LNCaP clone FGC (cell line): ENCODE data around the gene IQCC.

ENCODE experiments used
- DNase-seq: peaks from one replicate; pipeline ENCODE4 v3.0.0-alpha.2; 2011; ENCODE audit warnings: low read depth
- H3K4me3 ChIP-seq: 2 replicates; pipeline ENCODE4 v1.5.1; 2011; ENCODE audit warnings: mild to moderate bottlenecking, low read depth, low read length, control low read depth
- CTCF ChIP-seq: IDR thresholded peaks from 2 replicates; pipeline ENCODE4 v1.5.1; 2012; ENCODE audit warnings: mild to moderate bottlenecking; ENCODE audit not compliant: control insufficient read depth, insufficient read depth; ENCODE audit errors: extremely low read depth

Gene IQCC

GRCh38 chr1:32186077-32186476, 19.4 kb upstream of the IQCC start:
- no peak for TF ChIP-seq CTCF
- H3K4me3 ChIP-seq = no peak overlapping the region
- DNase-seq = no peak

GRCh38 chr1:32186491-32186890, 19.0 kb upstream of the IQCC start:
- H3K4me3 ChIP-seq = no peak overlapping the region
- TF ChIP-seq CTCF = no peak
- DNase-seq = no peak

GRCh38 chr1:32187850-32188249, 17.6 kb upstream of the IQCC start:
- TF ChIP-seq CTCF = no peak
- DNase-seq = no peak
- no peak overlapping the region for H3K4me3 ChIP-seq

GRCh38 chr1:32192220-32192948, 13.1 kb upstream of the IQCC start:
- TF ChIP-seq CTCF = no peak
- no peak overlapping the region for H3K4me3 ChIP-seq
- DNase-seq = no peak

- TF ChIP-seq CTCF = no peak
- DNase-seq = no peak
- no peak overlapping the region for H3K4me3 ChIP-seq
These were observed 10.5 kb upstream of the IQCC start for GRCh38 chr1:32194984-32195383.

GRCh38 chr1:32195531-32195930, 9.9 kb upstream of the IQCC start:
- no peak for TF ChIP-seq CTCF
- no peak for DNase-seq
- no peak overlapping the region for H3K4me3 ChIP-seq

GRCh38 chr1:32195972-32196823, 9.3 kb upstream of the IQCC start:
- no peak for TF ChIP-seq CTCF
- no peak overlapping the region for H3K4me3 ChIP-seq

More at GRCh38 chr1:32195972-32196823, 9.3 kb upstream of the IQCC start:
- DNase-seq = no peak
